Activated naive CD4-positive, alpha-beta T cell treated with anti-CD3 and anti-CD28 coated beads, Interleukin-2, amount 10 ng/mL, durations not matched to agents 5 hours and 36 hours (primary cell): ENCODE results near the gene RHBDF2. TPM values are rescaled to one million over a fixed set of nuclear protein-coding genes. Genes with fewer than 3 reads are reported as not detected.

ENCODE experiments used
- total RNA-seq, 2 experiments: library from RNA; stranded (reverse); gene quantifications; one replicate each; pipeline ENCODE4 v1.2.3, GENCODE V29; 2021

The RHBDF2 gene
- 10 to 100 TPM; 34.6 to 39.9 TPM for total RNA-seq

GRCh38 chr17:76501018-76501826 lies at the start of gene RHBDF2:
Gene RHBDF2 (minus strand): TSS chr17:76501423. CDS start chr17:76481524, 19,899 bp downstream.

GRCh38 chr17:76539631-76540271 lies 38.5 kb upstream of the RHBDF2 start, which contains the start of gene PRCD:
Gene PRCD (plus strand): TSS chr17:76540044. CDS start chr17:76540142, 98 bp downstream.

GRCh38 chr17:76537578-76538280 lies 36.5 kb upstream of the RHBDF2 start, which contains the start of gene CYGB:
Gene CYGB (minus strand): TSS chr17:76537709. CDS start chr17:76537542, 167 bp downstream.

GRCh38 chr17:76467366-76467765 lies 33.9 kb downstream of the RHBDF2 start, which contains the start of gene AANAT:
Gene AANAT (plus strand): TSS chr17:76467603. CDS start chr17:76468747, 1,144 bp downstream.

GRCh38 chr17:76452660-76453430 lies 48.4 kb downstream of the RHBDF2 start, which contains the start of gene UBE2O:
Gene UBE2O (minus strand): TSS chr17:76453152. CDS start chr17:76453141, 11 bp downstream.

Other genes starting within 250 kb of the RHBDF2 start
- gene UBALD2, start 236.1 kb downstream of the RHBDF2 start, total RNA-seq = 100 to 1,000 TPM; 447 to 450 TPM
- gene QRICH2, start 193.1 kb downstream of the RHBDF2 start, total RNA-seq = 1 to 10 TPM; 2.2 to 2.3 TPM
- 10 to 100 TPM; 56.7 to 63.3 TPM for gene PRPSAP1, start 147.5 kb downstream of the RHBDF2 start, total RNA-seq
- gene SPHK1, start 116.8 kb downstream of the RHBDF2 start, total RNA-seq = 1 to 10 TPM; 1.8 TPM
- gene UBE2O, start 48.3 kb downstream of the RHBDF2 start, total RNA-seq = 10 to 100 TPM; 30.7 to 31.0 TPM
- not detected for gene AANAT, start 33.8 kb downstream of the RHBDF2 start, total RNA-seq
- not detected for gene CYGB, start 36.3 kb upstream of the RHBDF2 start, total RNA-seq
- not detected for gene PRCD, start 38.6 kb upstream of the RHBDF2 start, total RNA-seq
- not detected for gene ST6GALNAC2, start 84.4 kb upstream of the RHBDF2 start, total RNA-seq
- 1 to 10 TPM; 5.2 to 5.5 TPM for gene ST6GALNAC1, start 142.3 kb upstream of the RHBDF2 start, total RNA-seq
- gene MXRA7, start 209.5 kb upstream of the RHBDF2 start, total RNA-seq = 1 to 10 TPM; 7.9 to 8.9 TPM
- gene JMJD6, start 225.2 kb upstream of the RHBDF2 start, total RNA-seq = 10 to 100 TPM; 50.2 to 50.5 TPM
- 10 to 100 TPM; 48.1 to 52.0 TPM for gene METTL23, start 225.4 kb upstream of the RHBDF2 start, total RNA-seq
- 100 to 1,000 TPM; 318 to 328 TPM for gene SRSF2, start 235.9 kb upstream of the RHBDF2 start, total RNA-seq
- 10 to 100 TPM; 23.8 to 25.9 TPM for gene MFSD11, start 236.7 kb upstream of the RHBDF2 start, total RNA-seq